AG09319 (cell line): ENCODE data around the gene THADA.
"Not testable (repeated sequence)": the region's sequence is repeated elsewhere in the genome, so short reads cannot be mapped to it uniquely, and the experiment has no call there.

Experiments
- DNase-seq: peaks from one replicate; pipeline ENCODE4 v3.0.0-alpha.2; 2010; ENCODE audit warnings: low read depth; ENCODE audit errors: extremely low read depth
- TF ChIP-seq, protein P1 (sequence below): IDR thresholded peaks from 2 replicates; pipeline ENCODE4 v1.5.1; 2011; ENCODE audit warnings: low read depth, mild to moderate bottlenecking, inconsistent platforms, low read length, moderate library complexity

Gene THADA

GRCh38 chr2:43537137-43537536, 58.7 kb downstream of the THADA start:
- DNase-seq, result no peak
- TF ChIP-seq, protein P1, sequence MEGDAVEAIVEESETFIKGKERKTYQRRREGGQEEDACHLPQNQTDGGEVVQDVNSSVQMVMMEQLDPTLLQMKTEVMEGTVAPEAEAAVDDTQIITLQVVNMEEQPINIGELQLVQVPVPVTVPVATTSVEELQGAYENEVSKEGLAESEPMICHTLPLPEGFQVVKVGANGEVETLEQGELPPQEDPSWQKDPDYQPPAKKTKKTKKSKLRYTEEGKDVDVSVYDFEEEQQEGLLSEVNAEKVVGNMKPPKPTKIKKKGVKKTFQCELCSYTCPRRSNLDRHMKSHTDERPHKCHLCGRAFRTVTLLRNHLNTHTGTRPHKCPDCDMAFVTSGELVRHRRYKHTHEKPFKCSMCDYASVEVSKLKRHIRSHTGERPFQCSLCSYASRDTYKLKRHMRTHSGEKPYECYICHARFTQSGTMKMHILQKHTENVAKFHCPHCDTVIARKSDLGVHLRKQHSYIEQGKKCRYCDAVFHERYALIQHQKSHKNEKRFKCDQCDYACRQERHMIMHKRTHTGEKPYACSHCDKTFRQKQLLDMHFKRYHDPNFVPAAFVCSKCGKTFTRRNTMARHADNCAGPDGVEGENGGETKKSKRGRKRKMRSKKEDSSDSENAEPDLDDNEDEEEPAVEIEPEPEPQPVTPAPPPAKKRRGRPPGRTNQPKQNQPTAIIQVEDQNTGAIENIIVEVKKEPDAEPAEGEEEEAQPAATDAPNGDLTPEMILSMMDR, result no peak

GRCh38 chr2:43534569-43534968, 61.3 kb downstream of the THADA start:
- no peak for DNase-seq
- TF ChIP-seq, protein P1, result no peak

GRCh38 chr2:43532572-43532971, 63.3 kb downstream of the THADA start:
- DNase-seq, result not testable (repeated sequence)

- no peak for DNase-seq
- TF ChIP-seq, protein P1, result no peak
These were observed 64.6 kb downstream of the THADA start for GRCh38 chr2:43531251-43531650.

- TF ChIP-seq, protein P1, result no peak
- no peak for DNase-seq
These were observed 68.8 kb downstream of the THADA start for GRCh38 chr2:43526994-43527393.

- TF ChIP-seq, protein P1, result no peak
These were observed 70.3 kb downstream of the THADA start for GRCh38 chr2:43525506-43525905.

DNA sequence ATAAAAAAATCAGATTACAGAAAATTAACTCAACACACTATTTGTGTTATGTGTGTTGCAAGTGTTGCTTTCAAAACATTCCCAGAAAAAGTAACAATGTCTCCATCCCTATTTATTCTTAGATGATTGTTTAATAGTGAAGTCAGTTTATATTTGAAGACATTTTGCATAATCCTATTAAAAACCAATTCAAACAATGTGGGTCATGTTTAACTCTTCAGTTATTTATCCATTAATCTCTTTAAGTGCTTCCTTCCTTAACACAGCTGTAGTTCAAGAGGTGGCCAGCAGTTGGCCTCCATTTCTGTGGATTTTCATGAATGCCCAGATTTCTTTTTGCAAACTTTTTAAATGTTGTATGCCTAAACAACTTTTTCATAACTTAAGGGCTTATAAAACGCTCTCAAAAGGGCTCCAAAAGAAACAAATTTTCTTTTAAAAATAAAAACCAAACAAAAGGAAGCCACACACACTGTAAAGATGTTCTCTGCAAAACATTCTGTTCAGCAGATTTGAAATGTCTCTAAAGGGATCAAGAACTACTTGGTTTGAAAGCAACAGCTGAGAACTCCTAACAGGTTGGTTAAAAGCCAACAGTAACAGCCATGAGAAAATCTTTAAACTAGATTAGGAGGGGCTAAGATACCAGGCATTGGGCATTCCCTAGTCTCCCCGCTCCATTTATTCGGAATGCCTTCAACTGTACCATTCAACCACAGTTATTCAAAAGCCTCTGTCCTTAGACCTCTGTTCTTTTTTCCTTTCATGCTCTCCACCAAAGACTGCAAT, 71.5 kb downstream of the THADA start:
- TF ChIP-seq, protein P1, result peak; percentile 5
- DNase-seq, result no peak

More at GRCh38 chr2:43525506-43525905, 70.3 kb downstream of the THADA start:
- no peak for DNase-seq

DNA sequence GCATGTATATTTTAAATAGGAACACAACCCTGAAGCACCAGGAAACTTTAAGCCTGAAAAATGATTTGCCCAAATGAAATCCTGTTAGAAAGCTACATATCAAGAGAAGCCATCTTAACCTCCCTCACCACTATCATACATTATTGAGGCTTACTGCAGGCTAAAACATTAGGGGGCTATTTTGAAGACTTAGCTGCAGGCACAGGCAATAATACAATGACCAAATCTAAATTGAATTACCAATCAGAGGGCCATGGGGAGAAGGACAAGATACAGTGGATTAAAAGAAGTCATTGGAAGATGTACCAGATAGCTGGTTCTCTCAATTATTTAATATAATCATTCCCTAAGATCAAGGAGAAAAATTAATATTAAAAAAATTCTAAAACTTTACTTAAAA, 73.7 kb downstream of the THADA start:
- TF ChIP-seq, protein P1, result no peak
- DNase-seq, result no peak
